Activated T-cell treated with anti-CD3 and anti-CD28 coated beads, Interleukin-2, amount 50 U/mL, for 48 hours (primary cell): Measurements from ENCODE around the gene GRHPR.
"Not testable (repeated sequence)": the region's sequence is repeated elsewhere in the genome, so short reads cannot be mapped to it uniquely, and the experiment has no call there.

Experiments
- DNase-seq, 2 experiments: peaks; one replicate each; pipeline ENCODE4 v3.0.0-alpha.2; 2020

The GRHPR gene

DNA sequence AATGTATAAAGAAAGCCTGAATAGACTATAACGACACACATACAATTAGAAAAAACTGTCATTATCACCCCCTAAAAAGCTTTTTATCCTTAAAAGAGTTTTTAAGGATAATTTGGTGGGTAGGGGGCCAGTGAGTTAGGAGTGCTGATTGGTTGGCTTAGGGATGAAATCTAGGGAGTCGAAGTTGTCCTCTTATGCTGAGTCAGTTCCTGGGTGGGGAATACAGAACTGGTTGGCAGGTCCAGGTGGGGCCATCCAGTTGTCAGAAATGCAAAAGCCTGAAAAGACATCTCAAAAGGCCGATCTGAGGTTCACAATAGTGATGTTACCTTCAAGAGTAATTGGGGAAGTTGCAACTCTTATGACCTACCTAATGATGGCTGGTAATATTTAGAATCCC is 29.1 kb downstream of the GRHPR start:
- no peak for DNase-seq

GRCh38 chr9:37452611-37453010 is 30.1 kb downstream of the GRHPR start:
- no peak for DNase-seq

DNA sequence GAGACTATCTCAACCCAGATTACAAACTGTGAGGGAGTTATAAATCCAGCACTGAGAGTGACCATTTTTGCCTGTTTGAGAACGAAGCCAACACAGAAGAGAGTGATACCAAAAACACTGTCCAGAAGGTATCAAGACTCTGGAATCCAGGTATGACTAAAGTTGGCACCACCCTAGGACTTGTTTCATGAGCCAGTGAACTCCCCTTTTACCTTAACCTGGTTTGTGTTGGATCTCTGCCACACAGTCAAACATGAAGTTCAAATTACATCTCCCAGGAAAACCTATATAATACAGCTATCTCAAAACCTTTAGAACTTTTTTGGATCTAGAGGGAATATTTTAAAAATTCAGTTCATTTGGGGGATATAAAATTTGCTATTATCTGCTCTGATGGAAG is 31.3 kb downstream of the GRHPR start:
- no peak for DNase-seq

DNA sequence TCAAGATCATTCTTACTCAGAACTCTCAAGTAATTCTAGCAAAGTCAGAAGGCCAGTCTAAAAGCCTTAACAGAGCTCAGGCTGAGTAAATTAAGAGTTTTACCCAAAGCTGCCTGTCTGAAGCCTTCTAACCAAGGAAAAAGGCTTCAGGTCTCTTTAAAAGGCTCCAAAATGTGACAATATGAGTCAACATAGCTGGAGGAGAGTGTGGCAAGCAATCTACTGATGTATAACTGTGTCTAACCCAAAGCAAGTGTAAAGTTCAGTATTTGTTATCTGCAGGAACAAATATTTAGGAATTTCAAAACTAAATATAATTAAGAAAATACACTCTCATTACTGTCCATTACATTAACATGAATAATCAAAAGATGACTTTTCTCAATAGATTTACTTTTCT is 31.7 kb downstream of the GRHPR start:
- DNase-seq: no peak

DNA sequence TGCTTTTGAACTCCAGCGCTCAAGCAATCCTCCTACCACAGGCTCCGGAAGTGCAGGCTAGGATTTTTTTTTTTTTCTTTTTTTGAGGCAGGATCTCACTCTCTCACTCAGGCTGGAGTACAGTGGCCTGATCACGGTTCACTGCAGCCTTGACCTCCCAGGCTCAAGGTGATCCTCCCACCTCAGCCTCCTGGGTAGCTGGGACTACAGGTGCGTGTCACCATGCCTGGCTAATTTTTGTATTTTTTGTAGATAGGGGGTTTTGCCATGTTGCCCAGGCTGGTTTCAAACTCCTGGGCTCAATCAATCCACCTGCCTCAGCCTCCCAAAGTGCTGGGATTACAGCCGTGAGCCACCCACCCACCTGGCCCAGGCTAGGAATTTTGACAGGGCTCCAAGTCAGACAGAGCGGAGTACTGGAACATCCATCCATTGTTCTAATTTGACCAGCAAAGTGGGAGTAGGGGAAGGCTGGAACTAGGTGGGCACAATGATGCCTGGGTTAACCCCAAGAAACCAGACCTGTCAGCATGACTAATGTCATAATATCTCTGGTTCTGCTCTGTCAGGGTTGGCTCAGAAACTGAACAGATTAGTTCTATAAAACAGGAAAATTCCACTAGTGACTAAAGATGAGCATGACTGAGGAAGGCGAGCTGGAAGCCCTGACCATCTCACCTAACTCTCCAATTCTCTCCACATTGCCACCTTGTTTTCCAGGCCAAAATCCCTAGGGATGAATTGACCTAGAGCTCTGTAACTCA is 33.6 kb downstream of the GRHPR start:
- DNase-seq: no peak

- no peak for DNase-seq
Observed at GRCh38 chr9:37456817-37457216, 34.3 kb downstream of the GRHPR start.

DNA sequence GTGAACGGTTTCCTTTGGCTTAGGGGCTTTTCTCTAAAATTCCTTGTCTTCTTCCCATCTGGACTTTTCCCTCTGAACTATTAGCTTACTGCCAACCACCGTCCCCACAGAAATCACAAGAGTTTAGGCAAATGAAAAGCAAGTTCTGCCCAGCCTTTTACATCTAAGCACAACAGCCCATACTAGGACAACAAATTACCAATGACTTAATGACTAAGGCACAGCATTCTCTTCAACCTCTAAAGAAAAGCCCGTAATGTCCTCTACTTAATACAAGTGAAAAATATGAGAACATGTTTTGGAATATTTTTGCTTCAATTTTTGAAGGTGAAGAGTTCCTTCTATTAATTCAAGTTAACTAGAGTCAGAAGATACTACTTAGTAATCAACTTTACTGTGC is 41.5 kb downstream of the GRHPR start:
- DNase-seq: no peak

DNA sequence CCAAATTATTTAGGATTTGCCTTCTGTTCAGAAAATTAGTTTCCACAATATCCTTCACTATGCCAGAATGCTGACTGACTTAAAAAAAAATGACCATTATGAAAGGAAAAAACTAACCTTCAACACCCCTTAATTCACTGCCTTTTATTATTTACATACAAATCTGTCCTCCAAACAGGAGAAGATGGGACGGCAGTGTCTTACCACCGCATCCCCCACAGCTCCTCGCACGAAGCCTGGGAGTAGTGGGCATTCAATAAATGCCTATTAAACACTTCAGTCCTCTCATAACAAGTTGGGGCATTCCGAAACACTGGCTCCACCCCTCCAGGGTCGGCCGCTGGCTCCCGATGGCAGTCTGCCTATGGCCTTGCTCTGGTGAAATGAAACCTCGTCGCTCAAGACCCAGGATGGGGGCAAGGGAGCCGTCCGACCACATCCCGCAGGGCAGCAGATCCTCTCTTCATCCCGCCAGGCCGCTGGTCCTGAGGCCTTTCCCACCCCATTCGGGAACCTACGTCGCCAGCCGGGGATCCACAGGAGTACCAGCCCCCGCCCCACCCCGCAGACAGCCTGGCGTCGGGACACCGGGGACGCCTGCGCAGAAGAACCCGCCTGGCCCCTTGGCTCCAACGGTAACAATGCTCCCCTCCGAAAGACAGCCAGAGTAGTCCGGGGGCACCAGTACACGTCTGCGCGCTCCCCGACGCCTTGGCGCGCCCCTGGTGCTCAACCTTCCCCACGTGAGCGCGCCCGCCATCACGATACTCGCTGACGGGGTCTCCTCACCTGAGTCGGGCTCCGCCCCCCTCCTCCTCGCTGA is 42.1 kb downstream of the GRHPR start:
- DNase-seq: no peak

DNA sequence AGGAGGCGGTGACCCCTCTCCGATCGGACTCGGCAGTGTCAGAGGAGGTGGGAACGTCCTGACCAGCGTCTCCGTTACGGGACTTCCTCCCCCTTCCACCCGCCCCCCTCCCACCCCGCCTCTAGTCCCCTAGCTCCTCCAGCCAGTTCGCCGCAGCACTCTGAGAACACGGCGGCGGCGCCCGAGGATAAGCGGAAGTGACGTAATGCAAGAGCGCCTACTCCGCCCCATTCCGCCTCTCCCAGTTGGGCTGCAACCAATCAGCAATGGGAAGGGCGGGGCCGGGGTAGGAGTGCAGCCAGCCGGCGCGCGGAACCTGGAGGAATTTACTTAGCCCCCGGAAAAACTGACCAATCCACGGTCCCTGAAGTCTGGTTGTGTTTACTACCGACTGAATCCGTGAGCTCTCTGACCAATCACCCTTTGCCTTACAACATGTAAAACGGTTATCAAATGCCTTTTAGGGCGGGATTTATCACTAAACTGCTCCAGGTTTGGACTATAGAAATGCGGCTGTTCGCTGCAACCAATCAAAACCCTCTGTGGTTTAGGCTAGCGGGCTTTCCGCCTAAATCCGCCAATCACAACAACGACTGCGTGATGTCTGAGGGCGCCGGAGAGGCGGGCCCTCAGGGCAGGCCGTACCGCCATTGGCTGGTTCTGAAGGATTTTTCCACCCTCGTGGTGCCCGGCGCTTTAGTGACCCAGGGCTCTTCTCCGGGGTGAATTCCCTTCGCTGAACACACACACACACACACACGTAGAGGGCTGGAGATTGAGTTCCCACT is 42.9 kb downstream of the GRHPR start, which contains the start of gene ZBTB5:
Gene ZBTB5 (minus strand): TSS at position 202 of the 788 bp plus-strand sequence. CDS start 22,899 bp downstream, outside the sequence.
- DNase-seq: peak; percentile 98 to 99

GRCh38 chr9:37466037-37466709 is 43.7 kb downstream of the GRHPR start:
- peak in 1 of 2 experiments; percentile 52 for DNase-seq

DNA sequence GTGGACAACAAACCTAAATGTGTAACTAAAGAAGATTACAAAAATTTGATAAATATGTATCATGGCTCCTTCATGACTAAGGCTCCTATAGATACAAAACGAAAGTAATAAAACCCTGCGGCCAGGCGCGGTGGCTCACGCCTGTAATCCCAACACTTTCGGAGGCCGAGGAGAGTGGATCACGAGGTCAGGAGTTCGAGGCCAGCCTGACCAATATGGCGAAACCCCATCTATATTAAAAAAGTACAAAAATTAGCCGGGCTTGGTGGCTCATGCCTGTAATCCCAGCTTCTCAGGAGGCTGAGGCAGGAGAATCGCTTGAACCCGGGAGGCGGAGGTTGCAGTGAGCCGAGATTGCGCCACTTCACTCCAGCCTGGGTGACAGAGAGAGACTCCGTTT is 45.0 kb downstream of the GRHPR start:
- DNase-seq: not testable (repeated sequence)

- DNase-seq: no peak
Observed at GRCh38 chr9:37468620-37469019, 46.1 kb downstream of the GRHPR start.

- DNase-seq: no peak
Observed at GRCh38 chr9:37471942-37472684, 49.6 kb downstream of the GRHPR start.

DNA sequence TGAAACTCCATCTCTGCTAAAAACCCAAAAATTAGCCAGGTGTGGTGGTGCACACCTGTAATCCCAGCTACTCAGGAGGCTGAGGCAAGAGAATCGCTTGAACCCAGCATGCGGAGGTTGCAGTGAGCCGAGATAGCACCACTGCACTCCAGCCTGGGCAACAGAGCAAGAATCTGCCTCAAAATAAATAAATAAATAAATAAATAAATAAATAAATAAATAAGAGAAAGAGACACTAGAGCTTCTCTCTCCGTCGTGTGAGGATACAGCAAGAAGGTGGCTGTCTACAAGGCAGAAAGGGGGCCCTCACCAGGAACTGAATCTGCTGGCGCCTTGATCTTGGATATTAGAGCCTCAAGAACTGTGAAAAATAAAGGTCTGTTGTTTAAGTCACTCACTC is 51.5 kb downstream of the GRHPR start:
- DNase-seq: not testable (repeated sequence)

DNA sequence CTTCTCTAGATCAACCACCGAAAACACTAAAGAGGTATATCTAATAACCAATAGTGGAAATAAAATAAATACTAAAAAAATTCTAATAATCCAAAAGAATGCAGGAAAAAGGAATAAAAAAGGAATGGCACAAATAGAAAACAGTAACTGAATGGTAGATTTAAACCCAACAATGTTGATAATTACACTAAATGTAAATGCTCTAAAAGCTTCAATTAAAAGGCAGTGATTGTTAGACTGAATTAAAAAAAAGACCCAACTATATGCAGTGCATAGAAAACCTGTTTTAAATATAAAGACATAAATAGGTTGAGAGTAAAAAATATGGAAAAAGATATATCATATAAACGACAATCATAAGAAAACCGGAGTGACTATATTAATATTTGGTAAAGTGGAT is 51.9 kb downstream of the GRHPR start:
- DNase-seq: no peak

DNA sequence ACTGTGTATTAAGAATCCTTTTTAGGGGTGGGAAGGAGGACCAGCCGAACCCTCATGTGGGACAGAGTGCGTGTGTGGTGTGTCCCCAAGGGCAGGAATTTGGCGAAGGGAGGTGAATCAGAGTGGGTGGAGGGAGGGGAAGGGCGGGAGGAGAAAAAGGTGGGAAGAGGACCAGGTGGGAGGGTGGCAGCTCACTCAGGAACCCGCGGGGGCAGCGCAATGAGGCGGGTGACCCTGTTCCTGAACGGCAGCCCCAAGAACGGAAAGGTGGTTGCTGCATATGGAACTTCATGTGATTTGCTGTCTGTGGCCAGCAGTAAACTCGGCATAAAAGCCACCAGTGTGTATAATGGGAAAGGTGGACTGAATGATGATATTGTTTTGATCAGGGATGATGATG is 54.4 kb downstream of the GRHPR start:
- no peak for DNase-seq

DNA sequence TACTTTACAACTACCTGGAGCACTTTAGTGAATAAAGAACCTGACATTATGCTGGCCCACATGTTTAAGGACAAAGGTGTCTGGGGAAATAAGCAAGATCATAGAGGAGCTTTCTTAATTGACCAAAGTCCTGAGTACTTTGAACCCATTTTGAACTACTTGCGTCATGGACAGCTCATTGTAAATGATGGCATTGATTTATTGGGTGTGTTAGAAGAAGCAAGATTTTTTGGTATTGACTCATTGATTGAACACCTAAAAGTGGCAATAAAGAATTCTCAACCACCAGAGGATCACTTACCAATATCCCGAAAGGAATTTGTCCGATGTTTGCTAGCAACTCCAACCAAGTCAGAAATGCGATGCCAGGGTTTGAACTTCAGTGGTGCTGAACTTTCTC is 54.9 kb downstream of the GRHPR start:
- DNase-seq: not testable (repeated sequence)

DNA sequence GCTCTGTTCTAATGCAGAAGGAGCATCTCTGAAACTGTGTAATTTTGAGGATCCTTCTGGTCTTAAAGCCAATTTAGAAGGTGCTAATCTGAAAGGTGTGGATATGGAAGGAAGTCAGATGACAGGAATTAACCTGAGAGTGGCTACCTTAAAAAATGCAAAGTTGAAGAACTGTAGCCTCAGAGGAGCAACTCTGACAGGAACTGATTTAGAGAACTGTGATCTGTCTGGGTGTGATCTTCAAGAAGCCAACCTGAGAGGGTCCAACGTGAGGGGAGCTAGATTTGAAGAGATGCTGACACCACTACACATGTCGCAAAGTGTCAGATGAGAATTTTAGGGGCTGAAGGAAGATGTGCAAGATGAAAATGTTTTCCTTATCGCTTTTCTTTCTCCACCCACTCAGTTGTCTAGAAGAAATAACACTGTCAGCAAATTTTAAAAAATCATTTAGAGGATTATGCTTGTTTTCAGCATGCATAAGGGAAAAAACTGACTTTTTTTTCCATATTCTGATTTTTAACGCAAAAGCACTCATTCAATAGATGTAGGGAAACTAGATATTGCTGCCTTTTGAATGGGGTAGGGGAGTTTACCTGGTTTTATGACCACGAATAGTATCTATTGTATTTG is 55.6 kb downstream of the GRHPR start:
- not testable (repeated sequence) for DNase-seq

GRCh38 chr9:37480759-37481158 is 58.3 kb downstream of the GRHPR start:
- DNase-seq: peak in 1 of 2 experiments; percentile 14

DNA sequence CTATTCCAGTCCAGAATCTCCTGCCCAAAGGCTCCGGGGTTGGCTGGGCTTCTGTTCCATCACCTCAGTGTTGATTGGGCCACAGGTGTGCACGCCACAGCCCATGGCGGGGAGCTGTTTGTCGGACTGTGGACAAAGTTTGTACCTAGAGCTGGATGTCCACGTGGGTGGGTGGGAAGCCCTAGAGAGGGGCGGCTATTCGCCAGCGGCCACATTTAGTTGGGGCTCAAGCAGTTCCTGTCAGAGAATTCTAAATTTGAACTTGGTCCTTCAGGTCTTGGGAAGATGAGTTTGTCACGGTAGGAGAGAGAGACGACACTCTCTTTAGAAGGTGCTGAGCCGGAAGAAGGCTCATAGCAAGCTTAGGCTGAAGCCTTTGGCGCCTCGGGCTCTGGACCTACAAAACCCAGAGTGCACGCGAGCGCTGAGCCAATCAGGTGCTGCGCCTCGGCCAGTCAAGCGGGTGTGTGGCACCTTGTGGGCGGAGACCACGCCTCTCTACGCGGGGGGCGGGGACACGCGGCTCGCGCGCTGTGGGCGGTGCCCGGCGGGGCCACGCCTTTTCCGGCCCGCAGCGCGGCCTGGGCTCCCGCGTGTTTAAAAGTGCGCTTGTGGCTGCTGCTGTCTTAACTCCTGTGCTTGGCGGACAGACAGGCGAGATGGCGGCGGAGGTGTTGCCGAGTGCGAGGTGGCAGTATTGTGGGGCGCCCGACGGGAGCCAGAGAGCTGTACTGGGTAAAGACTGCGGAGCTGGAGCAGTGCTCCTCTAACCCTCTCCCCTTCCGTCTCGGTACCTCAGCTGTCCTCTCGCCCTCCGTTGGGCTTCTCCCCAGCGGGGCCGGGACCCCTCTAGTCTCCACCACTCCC is 63.1 kb downstream of the GRHPR start, which contains the start of gene POLR1E:
Gene POLR1E (plus strand): TSS at position 560 of the 867 bp plus-strand sequence. CDS start 100 bp downstream, at position 660.
- DNase-seq: peak; percentile 98 to 99
